Measurements from ENCODE around the gene SARDH.

The SARDH gene, protein sequence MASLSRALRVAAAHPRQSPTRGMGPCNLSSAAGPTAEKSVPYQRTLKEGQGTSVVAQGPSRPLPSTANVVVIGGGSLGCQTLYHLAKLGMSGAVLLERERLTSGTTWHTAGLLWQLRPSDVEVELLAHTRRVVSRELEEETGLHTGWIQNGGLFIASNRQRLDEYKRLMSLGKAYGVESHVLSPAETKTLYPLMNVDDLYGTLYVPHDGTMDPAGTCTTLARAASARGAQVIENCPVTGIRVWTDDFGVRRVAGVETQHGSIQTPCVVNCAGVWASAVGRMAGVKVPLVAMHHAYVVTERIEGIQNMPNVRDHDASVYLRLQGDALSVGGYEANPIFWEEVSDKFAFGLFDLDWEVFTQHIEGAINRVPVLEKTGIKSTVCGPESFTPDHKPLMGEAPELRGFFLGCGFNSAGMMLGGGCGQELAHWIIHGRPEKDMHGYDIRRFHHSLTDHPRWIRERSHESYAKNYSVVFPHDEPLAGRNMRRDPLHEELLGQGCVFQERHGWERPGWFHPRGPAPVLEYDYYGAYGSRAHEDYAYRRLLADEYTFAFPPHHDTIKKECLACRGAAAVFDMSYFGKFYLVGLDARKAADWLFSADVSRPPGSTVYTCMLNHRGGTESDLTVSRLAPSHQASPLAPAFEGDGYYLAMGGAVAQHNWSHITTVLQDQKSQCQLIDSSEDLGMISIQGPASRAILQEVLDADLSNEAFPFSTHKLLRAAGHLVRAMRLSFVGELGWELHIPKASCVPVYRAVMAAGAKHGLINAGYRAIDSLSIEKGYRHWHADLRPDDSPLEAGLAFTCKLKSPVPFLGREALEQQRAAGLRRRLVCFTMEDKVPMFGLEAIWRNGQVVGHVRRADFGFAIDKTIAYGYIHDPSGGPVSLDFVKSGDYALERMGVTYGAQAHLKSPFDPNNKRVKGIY

GRCh38 chr9:133737774-133738639 lies at the start of gene SARDH:
Gene SARDH (minus strand): TSS chr9:133738352. CDS start chr9:133734173, 4,179 bp downstream.
- peak within 1 kb of the TSS; percentile 19; the same call in 1 of the 2 replicates for H2AFZ ChIP-seq (ENCODE audit: low read length)
- H4K20me1 ChIP-seq (ENCODE audit: insufficient read depth, low read length, poor library complexity, severe bottlenecking) = no peaks in the 10 kb centered on the region
- no peaks in the 10 kb centered on the region for H3F3A ChIP-seq (ENCODE audit: low read depth)
- H3K4me3 ChIP-seq (ENCODE audit: low read length, poor library complexity, severe bottlenecking) = peak within 1 kb of the TSS; percentile 68
- H3K4me1 ChIP-seq (ENCODE audit: insufficient read depth, low read length, poor library complexity, severe bottlenecking) = peaks cover 37% of the 10 kb centered on the region
- H3K4me2 ChIP-seq (ENCODE audit: low read depth, low read length, poor library complexity, severe bottlenecking) = peak within 1 kb of the TSS; percentile 89
- peak within 1 kb of the TSS; percentile 70 for H3K9ac ChIP-seq (ENCODE audit: low read depth, low read length, poor library complexity, severe bottlenecking)
- H3K79me2 ChIP-seq (ENCODE audit: insufficient read depth, low read length) = no peaks in the 10 kb centered on the region; the same call in 1 of the 2 replicates
- no peaks in the 10 kb centered on the region for H3K27me3 ChIP-seq (ENCODE audit: insufficient read depth, low read length, poor library complexity, severe bottlenecking)
- H3K9me3 ChIP-seq (ENCODE audit: insufficient read depth, low read depth, low read length) = no peaks in the 10 kb centered on the region
- no peaks in the 10 kb centered on the region for H3K9me2 ChIP-seq (replicated peaks; ENCODE audit: low read depth, low read length)
- no peaks in the 10 kb centered on the region for H3K36me3 ChIP-seq (ENCODE audit: insufficient read depth, low read length)
- no peak for TF ChIP-seq EZH2phosphoT487 (IDR thresholded peaks at IDR 0.05; ENCODE audit: borderline replicate concordance)
- TF ChIP-seq CTCF (conservative IDR thresholded peaks at IDR 0.05; ENCODE audit: low read length) = no peak

- no peaks in the 10 kb centered on the region for H3K9me3 ChIP-seq (ENCODE audit: insufficient read depth, low read depth, low read length)
- no peaks in the 10 kb centered on the region for H3K9me2 ChIP-seq (replicated peaks; ENCODE audit: low read depth, low read length)
- no peaks in the 10 kb centered on the region for H3K27me3 ChIP-seq (ENCODE audit: insufficient read depth, low read length, poor library complexity, severe bottlenecking)
- H3F3A ChIP-seq (ENCODE audit: low read depth) = 0 out of 2 replicates have a peak, but pooled peaks cover 2% of the 10 kb centered on the region
- H3K9ac ChIP-seq (ENCODE audit: low read depth, low read length, poor library complexity, severe bottlenecking) = peak overlapping the region; percentile 74
- peaks cover 3% of the 10 kb centered on the region; the same call in 1 of the 2 replicates for H3K36me3 ChIP-seq (ENCODE audit: insufficient read depth, low read length)
- peak overlapping the region; percentile 81 for H3K4me2 ChIP-seq (ENCODE audit: low read depth, low read length, poor library complexity, severe bottlenecking)
- H2AFZ ChIP-seq (ENCODE audit: low read length) = no peak overlapping the region
- H3K4me3 ChIP-seq (ENCODE audit: low read length, poor library complexity, severe bottlenecking) = no peak overlapping the region
- no peaks in the 10 kb centered on the region for H3K79me2 ChIP-seq (ENCODE audit: insufficient read depth, low read length)
- peaks cover 28% of the 10 kb centered on the region for H3K4me1 ChIP-seq (ENCODE audit: insufficient read depth, low read length, poor library complexity, severe bottlenecking)
- TF ChIP-seq CTCF (conservative IDR thresholded peaks at IDR 0.05; ENCODE audit: low read length) = no peak
- no peak for TF ChIP-seq EZH2phosphoT487 (IDR thresholded peaks at IDR 0.05; ENCODE audit: borderline replicate concordance)
- no peaks in the 10 kb centered on the region for H4K20me1 ChIP-seq (ENCODE audit: insufficient read depth, low read length, poor library complexity, severe bottlenecking)
Measured at GRCh38 chr9:133787754-133788025, 49.5 kb upstream of the SARDH start.
